ENCODE data around the gene KCNA5. TPM values are rescaled to one million over a fixed set of nuclear protein-coding genes. Genes with fewer than 3 reads are reported as not detected.

Gene KCNA5
- total and polyA plus RNA-seq, 2 donors (not counting 1 experiment from before 2014, with no cell fraction given) = not detected

DNA sequence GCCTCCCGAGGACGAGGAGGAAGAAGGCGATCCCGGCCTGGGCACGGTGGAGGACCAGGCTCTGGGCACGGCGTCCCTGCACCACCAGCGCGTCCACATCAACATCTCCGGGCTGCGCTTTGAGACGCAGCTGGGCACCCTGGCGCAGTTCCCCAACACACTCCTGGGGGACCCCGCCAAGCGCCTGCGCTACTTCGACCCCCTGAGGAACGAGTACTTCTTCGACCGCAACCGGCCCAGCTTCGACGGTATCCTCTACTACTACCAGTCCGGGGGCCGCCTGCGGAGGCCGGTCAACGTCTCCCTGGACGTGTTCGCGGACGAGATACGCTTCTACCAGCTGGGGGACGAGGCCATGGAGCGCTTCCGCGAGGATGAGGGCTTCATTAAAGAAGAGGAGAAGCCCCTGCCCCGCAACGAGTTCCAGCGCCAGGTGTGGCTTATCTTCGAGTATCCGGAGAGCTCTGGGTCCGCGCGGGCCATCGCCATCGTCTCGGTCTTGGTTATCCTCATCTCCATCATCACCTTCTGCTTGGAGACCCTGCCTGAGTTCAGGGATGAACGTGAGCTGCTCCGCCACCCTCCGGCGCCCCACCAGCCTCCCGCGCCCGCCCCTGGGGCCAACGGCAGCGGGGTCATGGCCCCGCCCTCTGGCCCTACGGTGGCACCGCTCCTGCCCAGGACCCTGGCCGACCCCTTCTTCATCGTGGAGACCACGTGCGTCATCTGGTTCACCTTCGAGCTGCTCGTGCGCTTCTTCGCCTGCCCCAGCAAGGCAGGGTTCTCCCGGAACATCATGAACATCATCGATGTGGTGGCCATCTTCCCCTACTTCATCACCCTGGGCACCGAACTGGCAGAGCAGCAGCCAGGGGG is 979 bp downstream of the KCNA5 start:
- Histone ChIP-seq H3K9ac (ENCODE audit: insufficient read depth, low read length) (no peak overlapping the region), H4K20me1 (ENCODE audit: control insufficient read depth, extremely low read depth, insufficient read depth, low read length) (no peaks in the 10 kb centered on the region), H3K27ac (ENCODE audit: insufficient read depth, low read length) (no peak overlapping the region), H3K36me3 (ENCODE audit: control insufficient read depth, insufficient read depth, low read length) (no peaks in the 10 kb centered on the region), H3K9me3 (ENCODE audit: control insufficient read depth, insufficient read depth, low read depth, low read length) (no peaks in the 10 kb centered on the region), H3K27me3 (ENCODE audit: control insufficient read depth, insufficient read depth, low read length) (peaks cover 10% of the 10 kb centered on the region), H3K4me2 (ENCODE audit: extremely low read depth, insufficient read depth, low read length) (no peak overlapping the region), H2AFZ (ENCODE audit: low read length) (no peak overlapping the region), H3K4me1 (ENCODE audit: control insufficient read depth, extremely low read depth, insufficient read depth, low read length) (no peaks in the 10 kb centered on the region), H3K4me3 (replicated peaks in 1 of 4; ENCODE audit: control extremely low read depth in 1 of 4, insufficient read depth in 1 of 4, low read depth in 3 of 4, low read length in 4 of 4) (no peak overlapping the region), H3K79me2 (ENCODE audit: control insufficient read depth, insufficient read depth, low read length) (no peaks in the 10 kb centered on the region)
- DNase-seq (ENCODE audit: low read depth in 2 of 2) = no peak
- TF ChIP-seq, protein P1, sequence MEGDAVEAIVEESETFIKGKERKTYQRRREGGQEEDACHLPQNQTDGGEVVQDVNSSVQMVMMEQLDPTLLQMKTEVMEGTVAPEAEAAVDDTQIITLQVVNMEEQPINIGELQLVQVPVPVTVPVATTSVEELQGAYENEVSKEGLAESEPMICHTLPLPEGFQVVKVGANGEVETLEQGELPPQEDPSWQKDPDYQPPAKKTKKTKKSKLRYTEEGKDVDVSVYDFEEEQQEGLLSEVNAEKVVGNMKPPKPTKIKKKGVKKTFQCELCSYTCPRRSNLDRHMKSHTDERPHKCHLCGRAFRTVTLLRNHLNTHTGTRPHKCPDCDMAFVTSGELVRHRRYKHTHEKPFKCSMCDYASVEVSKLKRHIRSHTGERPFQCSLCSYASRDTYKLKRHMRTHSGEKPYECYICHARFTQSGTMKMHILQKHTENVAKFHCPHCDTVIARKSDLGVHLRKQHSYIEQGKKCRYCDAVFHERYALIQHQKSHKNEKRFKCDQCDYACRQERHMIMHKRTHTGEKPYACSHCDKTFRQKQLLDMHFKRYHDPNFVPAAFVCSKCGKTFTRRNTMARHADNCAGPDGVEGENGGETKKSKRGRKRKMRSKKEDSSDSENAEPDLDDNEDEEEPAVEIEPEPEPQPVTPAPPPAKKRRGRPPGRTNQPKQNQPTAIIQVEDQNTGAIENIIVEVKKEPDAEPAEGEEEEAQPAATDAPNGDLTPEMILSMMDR (conservative IDR thresholded peaks at IDR 0.05 in 1 of 2, IDR thresholded peaks at IDR 0.05 in 1 of 2; ENCODE audit: low read depth in 1 of 2, low read length in 2 of 2) = no peak
- no peak for TF ChIP-seq EZH2 (IDR thresholded peaks at IDR 0.05; ENCODE audit: low read length, missing control alignments)

DNA sequence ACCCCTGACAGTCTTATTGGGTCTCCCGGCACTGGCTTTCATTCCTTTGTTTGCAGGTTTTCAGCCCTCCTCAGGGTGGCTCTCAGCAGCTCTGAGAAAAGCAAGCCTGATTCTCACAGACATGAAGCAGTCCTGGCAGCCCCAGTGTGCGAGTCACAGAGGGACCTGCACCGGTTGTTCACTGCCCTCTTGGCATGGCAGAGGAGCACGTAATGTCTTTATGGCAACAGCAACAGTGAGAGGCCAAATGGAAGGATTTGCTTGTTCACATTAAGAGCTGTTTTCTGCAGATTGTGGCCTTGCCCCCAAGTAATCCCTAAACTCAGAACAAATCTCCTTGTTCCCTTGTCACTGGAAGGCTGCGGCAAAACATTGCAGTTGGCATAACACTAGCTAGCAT is 3.4 kb downstream of the KCNA5 start:
- H3K4me3 ChIP-seq (replicated peaks in 1 of 4; ENCODE audit: control extremely low read depth in 1 of 4, insufficient read depth in 1 of 4, low read depth in 3 of 4, low read length in 4 of 4) = no peak overlapping the region
- H4K20me1 ChIP-seq (ENCODE audit: control insufficient read depth, extremely low read depth, insufficient read depth, low read length) = no peaks in the 10 kb centered on the region
- H2AFZ ChIP-seq (ENCODE audit: low read length) = no peak overlapping the region
- no peaks in the 10 kb centered on the region for H3K4me1 ChIP-seq (ENCODE audit: control insufficient read depth, extremely low read depth, insufficient read depth, low read length)
- no peak for TF ChIP-seq EZH2 (IDR thresholded peaks at IDR 0.05; ENCODE audit: low read length, missing control alignments)
- TF ChIP-seq, protein P1 (conservative IDR thresholded peaks at IDR 0.05 in 1 of 2, IDR thresholded peaks at IDR 0.05 in 1 of 2; ENCODE audit: low read depth in 1 of 2, low read length in 2 of 2) = no peak
- H3K9me3 ChIP-seq (ENCODE audit: control insufficient read depth, insufficient read depth, low read depth, low read length) = no peaks in the 10 kb centered on the region
- H3K27ac ChIP-seq (ENCODE audit: insufficient read depth, low read length) = no peak overlapping the region
- H3K27me3 ChIP-seq (ENCODE audit: control insufficient read depth, insufficient read depth, low read length) = peaks cover 7% of the 10 kb centered on the region
- no peak overlapping the region for H3K4me2 ChIP-seq (ENCODE audit: extremely low read depth, insufficient read depth, low read length)
- no peak for DNase-seq (ENCODE audit: low read depth in 2 of 2)
- H3K36me3 ChIP-seq (ENCODE audit: control insufficient read depth, insufficient read depth, low read length) = no peaks in the 10 kb centered on the region
- H3K79me2 ChIP-seq (ENCODE audit: control insufficient read depth, insufficient read depth, low read length) = no peaks in the 10 kb centered on the region
- H3K9ac ChIP-seq (ENCODE audit: insufficient read depth, low read length) = no peak overlapping the region

DNA sequence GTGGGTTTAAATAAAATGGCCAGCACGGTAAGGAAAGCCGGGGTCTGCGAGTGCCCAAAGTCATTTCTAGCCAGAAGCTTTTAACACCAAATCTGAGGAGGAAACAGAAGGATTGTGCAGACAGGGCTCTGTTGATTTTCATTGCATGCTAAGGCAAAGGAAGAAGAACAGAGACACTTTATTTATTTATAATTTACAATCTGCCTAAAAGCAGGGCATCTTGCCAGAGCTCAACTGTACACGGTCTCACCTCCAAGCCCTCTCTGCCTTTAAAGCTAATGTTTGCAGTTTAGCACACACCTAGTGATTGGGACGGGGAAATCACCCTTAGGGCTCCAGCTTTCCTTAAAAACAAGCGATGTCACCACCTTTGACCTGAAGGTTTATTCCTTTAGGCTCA is 4.0 kb downstream of the KCNA5 start:
- Histone ChIP-seq H3K27me3 (ENCODE audit: control insufficient read depth, insufficient read depth, low read length) (peaks cover 7% of the 10 kb centered on the region), H3K4me1 (ENCODE audit: control insufficient read depth, extremely low read depth, insufficient read depth, low read length) (no peaks in the 10 kb centered on the region), H3K36me3 (ENCODE audit: control insufficient read depth, insufficient read depth, low read length) (no peaks in the 10 kb centered on the region), H2AFZ (ENCODE audit: low read length) (no peak overlapping the region), H3K4me2 (ENCODE audit: extremely low read depth, insufficient read depth, low read length) (no peak overlapping the region), H3K9me3 (ENCODE audit: control insufficient read depth, insufficient read depth, low read depth, low read length) (no peaks in the 10 kb centered on the region), H3K79me2 (ENCODE audit: control insufficient read depth, insufficient read depth, low read length) (no peaks in the 10 kb centered on the region), H3K27ac (ENCODE audit: insufficient read depth, low read length) (no peak overlapping the region), H4K20me1 (ENCODE audit: control insufficient read depth, extremely low read depth, insufficient read depth, low read length) (no peaks in the 10 kb centered on the region), H3K4me3 (replicated peaks in 1 of 4; ENCODE audit: control extremely low read depth in 1 of 4, insufficient read depth in 1 of 4, low read depth in 3 of 4, low read length in 4 of 4) (no peak overlapping the region), H3K9ac (ENCODE audit: insufficient read depth, low read length) (no peak overlapping the region)
- no peak for DNase-seq (ENCODE audit: low read depth in 2 of 2)
- TF ChIP-seq EZH2 (IDR thresholded peaks at IDR 0.05; ENCODE audit: low read length, missing control alignments) = no peak
- TF ChIP-seq, protein P1 (conservative IDR thresholded peaks at IDR 0.05 in 1 of 2, IDR thresholded peaks at IDR 0.05 in 1 of 2; ENCODE audit: low read depth in 1 of 2, low read length in 2 of 2) = no peak

All from fibroblast of lung (primary cell).